Measurements from ENCODE around the gene FPR2.

Gene FPR2

GRCh38 chr19:51742789-51743188 is 18.2 kb upstream of the FPR2 start:
- H3K36me3 ChIP-seq = peaks cover 64% of the 10 kb centered on the region
- H3K9me3 ChIP-seq = no peaks in the 10 kb centered on the region
- peaks cover 96 to 100% of the 10 kb centered on the region in 2 experiments for H3K4me1 ChIP-seq (ENCODE audit: control insufficient read depth in 1 of 2, insufficient read depth in 1 of 2, low read depth in 1 of 2, low read length in 1 of 2)
- H3K27me3 ChIP-seq = no peaks in the 10 kb centered on the region
- H3K4me3 ChIP-seq (ENCODE audit: low read depth in 1 of 2, low read length in 1 of 2) = peak overlapping the region in 1 of 2 experiments; percentile 41
- TF ChIP-seq CTCF (IDR thresholded peaks at IDR 0.05) = no peak
- H3K27ac ChIP-seq = peak overlapping the region; percentile 95

- Histone ChIP-seq H3K4me1 (ENCODE audit: control insufficient read depth in 1 of 2, insufficient read depth in 1 of 2, low read depth in 1 of 2, low read length in 1 of 2) (peaks cover 93 to 100% of the 10 kb centered on the region in 2 experiments), H3K4me3 (ENCODE audit: low read depth in 1 of 2, low read length in 1 of 2) (peak overlapping the region in 1 of 2 experiments; percentile 41), H3K27ac (peak overlapping the region; percentile 95), H3K27me3 (no peaks in the 10 kb centered on the region), H3K36me3 (peaks cover 70% of the 10 kb centered on the region), H3K9me3 (no peaks in the 10 kb centered on the region)
- no peak for TF ChIP-seq CTCF (IDR thresholded peaks at IDR 0.05)
Measured at GRCh38 chr19:51743405-51743804, 17.6 kb upstream of the FPR2 start.

- peak overlapping the region; percentile 88 to 100 for H3K4me3 ChIP-seq (ENCODE audit: low read depth in 1 of 2, low read length in 1 of 2)
- no peak for TF ChIP-seq CTCF (IDR thresholded peaks at IDR 0.05)
- H3K27me3 ChIP-seq = no peaks in the 10 kb centered on the region
- peak overlapping the region; percentile 95 for H3K27ac ChIP-seq
- H3K9me3 ChIP-seq = no peaks in the 10 kb centered on the region
- H3K4me1 ChIP-seq (ENCODE audit: control insufficient read depth in 1 of 2, insufficient read depth in 1 of 2, low read depth in 1 of 2, low read length in 1 of 2) = peaks cover 68 to 88% of the 10 kb centered on the region in 2 experiments
- peaks cover 91% of the 10 kb centered on the region for H3K36me3 ChIP-seq
Measured at GRCh38 chr19:51746731-51747130, 14.2 kb upstream of the FPR2 start.

- Histone ChIP-seq H3K9me3 (no peaks in the 10 kb centered on the region), H3K4me1 (ENCODE audit: control insufficient read depth in 1 of 2, insufficient read depth in 1 of 2, low read depth in 1 of 2, low read length in 1 of 2) (peaks cover 68 to 88% of the 10 kb centered on the region in 2 experiments), H3K27me3 (no peaks in the 10 kb centered on the region), H3K36me3 (peaks cover 59% of the 10 kb centered on the region), H3K27ac (peak overlapping the region; percentile 95), H3K4me3 (ENCODE audit: low read depth in 1 of 2, low read length in 1 of 2) (peak overlapping the region; percentile 88 to 100)
- TF ChIP-seq CTCF (IDR thresholded peaks at IDR 0.05) = no peak
Measured at GRCh38 chr19:51749979-51750378, 11.0 kb upstream of the FPR2 start.

GRCh38 chr19:51750400-51751094 is 10.4 kb upstream of the FPR2 start:
- no peak for TF ChIP-seq CTCF (IDR thresholded peaks at IDR 0.05)
- H3K27ac ChIP-seq = peak overlapping the region; percentile 95
- no peaks in the 10 kb centered on the region for H3K9me3 ChIP-seq
- peak overlapping the region; percentile 88 to 100 for H3K4me3 ChIP-seq (ENCODE audit: low read depth in 1 of 2, low read length in 1 of 2)
- peaks cover 53% of the 10 kb centered on the region for H3K36me3 ChIP-seq
- peaks cover 69 to 88% of the 10 kb centered on the region in 2 experiments for H3K4me1 ChIP-seq (ENCODE audit: control insufficient read depth in 1 of 2, insufficient read depth in 1 of 2, low read depth in 1 of 2, low read length in 1 of 2)
- H3K27me3 ChIP-seq = no peaks in the 10 kb centered on the region

All from neutrophil (primary cell).